Hepatocyte (in vitro differentiated cells): ENCODE results near the gene VRK3. TPM values are rescaled to one million over a fixed set of nuclear protein-coding genes. Genes with fewer than 3 reads are reported as not detected.
"Not testable (repeated sequence)": the region's sequence is repeated elsewhere in the genome, so short reads cannot be mapped to it uniquely, and the experiment has no call there.

Source experiments
- DNase-seq: peaks from one replicate; pipeline ENCODE4 v3.0.0-alpha.2; 2016; ENCODE audit warnings: low spot score
- H2AFZ ChIP-seq: fragments of 200-600 bp; sonication (generic); 2 replicates; pipeline ENCODE4 v1.6.0; 2016; ENCODE audit warnings: antibody characterized with exemption, mild to moderate bottlenecking
- H3K27ac ChIP-seq: fragments of 200-600 bp; sonication (generic); 2 replicates; pipeline ENCODE4 v1.5.1; 2016; ENCODE audit warnings: mild to moderate bottlenecking
- H3K27me3 ChIP-seq: fragments of 200-600 bp; sonication (generic); 2 replicates; pipeline ENCODE4 v1.6.1; 2016
- H3K36me3 ChIP-seq: fragments of 200-600 bp; sonication (generic); replicated peaks from 2 replicates; pipeline ENCODE4 v1.5.1; 2016; ENCODE audit warnings: low read depth; ENCODE audit not compliant: insufficient read depth
- H3K4me1 ChIP-seq: fragments of 200-600 bp; sonication (generic); 2 replicates; pipeline ENCODE4 v1.5.1; 2016; ENCODE audit warnings: mild to moderate bottlenecking, moderate library complexity; ENCODE audit not compliant: insufficient read depth
- H3K4me2 ChIP-seq: fragments of 200-600 bp; sonication (generic); 2 replicates; pipeline ENCODE4 v1.6.0; 2016
- H3K4me3 ChIP-seq: fragments of 200-600 bp; sonication (generic); 2 replicates; pipeline ENCODE4 v1.5.1; 2016; ENCODE audit warnings: mild to moderate bottlenecking
- H3K79me2 ChIP-seq: fragments of 200-600 bp; sonication (generic); 2 replicates; pipeline ENCODE4 v1.6.0; 2017; ENCODE audit warnings: mild to moderate bottlenecking
- H3K9me2 ChIP-seq: fragments of 200-600 bp; sonication (generic); replicated peaks from 2 replicates; pipeline ENCODE4 v1.6.0; 2017; ENCODE audit warnings: mild to moderate bottlenecking; ENCODE audit not compliant: insufficient read depth
- H3K9me3 ChIP-seq: fragments of 200-600 bp; sonication (generic); 2 replicates; pipeline ENCODE4 v1.5.1; 2016; ENCODE audit warnings: low read depth, mild to moderate bottlenecking
- H4K20me1 ChIP-seq: fragments of 200-600 bp; sonication (generic); 2 replicates; pipeline ENCODE4 v1.6.0; 2016; ENCODE audit warnings: mild to moderate bottlenecking; ENCODE audit not compliant: insufficient read depth, poor library complexity, severe bottlenecking
- CTCF ChIP-seq: fragments of 200-600 bp; sonication (generic); IDR thresholded peaks from 2 replicates; pipeline ENCODE4 v1.5.1; 2016; ENCODE audit warnings: antibody characterized with exemption, mild to moderate bottlenecking; ENCODE audit not compliant: poor library complexity
- EZH2 ChIP-seq: fragments of 200-600 bp; sonication (generic); IDR thresholded peaks from 2 replicates; pipeline ENCODE4 v1.6.1; 2016; ENCODE audit warnings: antibody characterized with exemption, mild to moderate bottlenecking, borderline replicate concordance
- EZH2phosphoT487 ChIP-seq: fragments of 200-600 bp; sonication (generic); IDR thresholded peaks from one replicate; pipeline ENCODE4 v1.6.1; 2018; ENCODE audit warnings: antibody characterized with exemption, mild to moderate bottlenecking, low read depth, moderate library complexity; ENCODE audit not compliant: unreplicated experiment, severe bottlenecking
- WGBS: methylation state at CpG from one replicate; pipeline ENCODE4 v1.1.6; 2016; ENCODE audit warnings: low lambda C conversion rate; ENCODE audit errors: missing lambda C conversion rate; 5-methylcytosine and 5-hydroxymethylcytosine counted together
- polyA plus RNA-seq: library from polyadenylated mRNA; unstranded; fragments of >200 nt; fragmentation: Nextera tagmentation; extraction: Ambion mirVana; gene quantifications from 2 replicates; pipeline ENCODE4 v1.2.1, GENCODE V29; 2016
- total RNA-seq: library from RNA; depleted of rRNA; stranded (reverse); fragments of >200 nt; gene quantifications from 2 replicates; pipeline ENCODE4 v1.2.3, GENCODE V29; 2014

VRK3 gene
- total and polyA plus RNA-seq, 2 experiments from 2014 or later, result 39.7 to 42.3 TPM

- WGBS, result 87% methylated on average over 5 of the region's 5 CpGs
Measured at GRCh38 chr19:49968279-49968922, 56.8 kb downstream of the VRK3 start.

GRCh38 chr19:49960980-49961379, 64.2 kb downstream of the VRK3 start, which contains the start of gene SIGLEC11:
TSS of gene SIGLEC11 (minus strand) at chr19:49961172. CDS start at chr19:49961081, 91 bp downstream.
- H3K27ac ChIP-seq, H3K9me3 ChIP-seq, H3K79me2 ChIP-seq, H2AFZ ChIP-seq, H3K36me3 ChIP-seq, H4K20me1 ChIP-seq, H3K9me2 ChIP-seq, H3K4me1 ChIP-seq, H3K4me3 ChIP-seq, DNase-seq, H3K27me3 ChIP-seq, H3K4me2 ChIP-seq: not testable (repeated sequence)
- WGBS, result 93% methylated on average over 6 of the region's 10 CpGs

More at GRCh38 chr19:49968279-49968922, 56.8 kb downstream of the VRK3 start:
- Histone ChIP-seq H3K27ac (no peak overlapping the region), H4K20me1 (no peaks in the 10 kb centered on the region), H3K27me3 (no peaks in the 10 kb centered on the region), H3K9me3 (no peaks in the 10 kb centered on the region), H3K9me2 (no peaks in the 10 kb centered on the region), H3K4me3 (no peak overlapping the region), H3K79me2 (no peaks in the 10 kb centered on the region), H2AFZ (no peak overlapping the region), H3K36me3 (no peaks in the 10 kb centered on the region), H3K4me2 (no peak overlapping the region), H3K4me1 (no peaks in the 10 kb centered on the region)
- DNase-seq, result no peak
- TF ChIP-seq EZH2 (no peak), CTCF (no peak), EZH2phosphoT487 (no peak)

GRCh38 chr19:49959892-49960291, 65.3 kb downstream of the VRK3 start:
- not testable (repeated sequence) for DNase-seq, H3K27me3 ChIP-seq, H4K20me1 ChIP-seq, H3K79me2 ChIP-seq, H3K4me1 ChIP-seq, H3K9me2 ChIP-seq, H3K9me3 ChIP-seq, H3K4me2 ChIP-seq, H3K36me3 ChIP-seq, H2AFZ ChIP-seq, H3K4me3 ChIP-seq, H3K27ac ChIP-seq
- no CpG with 5 or more reads among the region's 12 CpGs for WGBS

- not testable (repeated sequence) for H3K36me3 ChIP-seq, DNase-seq, H3K79me2 ChIP-seq, H3K9me2 ChIP-seq, H4K20me1 ChIP-seq, H3K27me3 ChIP-seq, H2AFZ ChIP-seq, H3K9me3 ChIP-seq, H3K4me3 ChIP-seq
- H3K4me1 ChIP-seq, result peaks cover 17% of the 10 kb centered on the region
- peak overlapping the region; percentile 42 for H3K4me2 ChIP-seq
- peak overlapping the region; percentile 62 for H3K27ac ChIP-seq
- WGBS, result 86% methylated on average over 13 of the region's 13 CpGs
Measured at GRCh38 chr19:49958596-49958995, 66.6 kb downstream of the VRK3 start.

- H3K9me2 ChIP-seq, H3K36me3 ChIP-seq, H3K9me3 ChIP-seq, DNase-seq, H3K79me2 ChIP-seq, H2AFZ ChIP-seq, H4K20me1 ChIP-seq, H3K27me3 ChIP-seq, H3K4me3 ChIP-seq: not testable (repeated sequence)
- 73% methylated on average over 9 of the region's 9 CpGs for WGBS
- Histone ChIP-seq H3K4me1 (peaks cover 22% of the 10 kb centered on the region), H3K4me2 (peak overlapping the region; percentile 42), H3K27ac (peak overlapping the region; percentile 62)
Measured at GRCh38 chr19:49958144-49958543, 67.0 kb downstream of the VRK3 start.
